HG02970 (cell line): ENCODE measurements around the gene SH2D4B.

Experiments
- ATAC-seq: cut with Tn5 transposase; IDR thresholded peaks from one replicate; pipeline ENCODE4 v1.9.1; 2021; ENCODE audit warnings: mild to moderate bottlenecking, moderate library complexity, moderate number of reproducible peaks; ENCODE audit not compliant: unreplicated experiment, low FRiP score

Gene SH2D4B

DNA sequence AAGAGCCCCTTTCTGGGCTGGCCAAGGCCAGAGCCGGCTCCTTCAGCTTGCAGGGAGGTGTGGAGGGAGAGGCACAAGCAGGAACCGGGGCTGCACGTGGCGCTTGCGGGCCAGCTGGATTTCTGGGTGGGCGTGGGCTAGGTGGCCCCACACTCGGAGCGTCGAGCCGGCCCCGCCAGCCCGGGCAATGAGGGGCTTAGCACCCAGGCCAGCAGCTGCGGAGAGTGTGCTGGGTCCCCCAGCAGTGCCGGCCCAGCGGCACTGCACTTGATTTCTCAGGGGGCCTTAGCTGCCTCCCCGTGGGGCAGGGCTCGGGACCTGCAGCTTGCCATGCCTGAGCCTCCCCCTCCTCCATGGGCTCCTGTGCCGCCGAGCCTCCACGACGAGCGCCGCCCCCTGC lies 48.1 kb downstream of the SH2D4B start:
- no peak for ATAC-seq

DNA sequence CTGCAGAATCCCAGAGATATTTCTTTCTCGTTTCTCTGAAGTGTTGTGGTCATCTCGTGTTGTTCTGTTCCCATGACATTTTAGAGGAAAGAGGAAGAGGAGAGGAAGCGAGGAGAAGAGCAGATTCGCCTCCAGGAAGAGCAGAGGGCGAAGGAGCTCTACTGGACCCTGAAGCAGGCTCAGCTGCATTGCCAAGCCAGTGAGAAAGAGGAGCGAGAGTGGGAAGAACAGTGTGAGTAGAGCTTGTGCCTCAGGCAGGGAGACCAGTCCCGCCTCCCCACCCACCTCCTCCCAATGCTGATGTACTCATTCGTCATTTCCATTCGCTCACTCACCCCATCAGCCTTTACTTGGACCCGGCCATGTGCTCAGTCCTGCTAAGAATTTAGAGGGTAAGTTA lies 50.8 kb downstream of the SH2D4B start:
- no peak for ATAC-seq

DNA sequence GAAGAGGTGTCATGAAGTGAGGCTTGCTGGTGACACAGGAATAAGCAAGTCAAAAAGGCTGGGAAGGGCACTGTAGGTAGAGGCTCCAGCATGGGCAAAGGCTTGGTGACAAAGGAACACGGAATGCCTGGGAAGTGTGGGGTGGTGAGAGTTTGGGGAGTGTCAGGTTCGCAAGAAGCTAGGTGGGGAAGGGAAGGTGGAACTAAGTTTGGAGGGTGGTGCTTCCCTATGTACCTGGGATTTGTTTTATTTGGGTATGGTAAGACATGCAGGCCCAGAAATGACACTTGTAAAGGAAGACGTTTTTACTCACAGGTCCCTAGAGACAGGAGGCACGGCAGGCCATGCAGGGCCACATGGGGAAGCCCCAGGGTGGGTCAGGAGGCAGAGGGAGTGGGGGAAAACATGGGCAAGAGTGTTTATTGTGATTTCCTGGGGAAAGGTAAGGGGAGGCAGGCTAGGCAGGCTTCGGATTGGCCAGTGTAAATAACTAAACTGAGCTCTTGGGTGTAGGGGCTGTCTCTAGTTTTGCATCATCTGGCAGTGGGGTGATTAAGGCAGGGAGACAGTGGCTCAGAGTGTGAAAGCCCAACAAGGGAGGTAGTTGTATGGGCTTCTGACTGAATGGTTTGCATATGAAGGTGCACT lies 52.1 kb downstream of the SH2D4B start:
- peak; percentile 84 for ATAC-seq

DNA sequence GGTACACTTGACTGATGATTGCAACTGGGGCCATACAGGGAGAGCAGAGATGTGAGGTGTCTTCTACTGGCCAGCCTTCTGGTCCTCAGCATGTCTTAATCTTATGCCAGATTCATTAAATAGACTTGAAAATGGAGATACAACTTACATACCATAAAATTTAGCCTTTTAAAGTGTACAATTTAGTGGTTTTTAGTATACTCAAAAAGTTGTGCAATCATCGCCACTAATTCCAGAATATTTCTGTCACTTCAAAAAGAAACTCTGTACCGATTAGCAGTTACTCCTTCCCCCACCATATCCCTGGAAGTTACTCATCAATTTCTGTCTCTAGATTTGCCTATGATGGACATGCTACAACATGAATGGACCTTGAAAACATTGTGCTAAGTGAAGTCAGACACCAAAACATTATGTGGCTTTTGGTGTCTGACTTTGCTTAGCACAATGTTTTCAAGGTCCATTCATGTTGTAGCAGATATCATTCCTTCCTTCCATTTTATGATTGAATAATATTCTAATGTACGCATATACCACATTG lies 53.0 kb downstream of the SH2D4B start:
- ATAC-seq = no peak

DNA sequence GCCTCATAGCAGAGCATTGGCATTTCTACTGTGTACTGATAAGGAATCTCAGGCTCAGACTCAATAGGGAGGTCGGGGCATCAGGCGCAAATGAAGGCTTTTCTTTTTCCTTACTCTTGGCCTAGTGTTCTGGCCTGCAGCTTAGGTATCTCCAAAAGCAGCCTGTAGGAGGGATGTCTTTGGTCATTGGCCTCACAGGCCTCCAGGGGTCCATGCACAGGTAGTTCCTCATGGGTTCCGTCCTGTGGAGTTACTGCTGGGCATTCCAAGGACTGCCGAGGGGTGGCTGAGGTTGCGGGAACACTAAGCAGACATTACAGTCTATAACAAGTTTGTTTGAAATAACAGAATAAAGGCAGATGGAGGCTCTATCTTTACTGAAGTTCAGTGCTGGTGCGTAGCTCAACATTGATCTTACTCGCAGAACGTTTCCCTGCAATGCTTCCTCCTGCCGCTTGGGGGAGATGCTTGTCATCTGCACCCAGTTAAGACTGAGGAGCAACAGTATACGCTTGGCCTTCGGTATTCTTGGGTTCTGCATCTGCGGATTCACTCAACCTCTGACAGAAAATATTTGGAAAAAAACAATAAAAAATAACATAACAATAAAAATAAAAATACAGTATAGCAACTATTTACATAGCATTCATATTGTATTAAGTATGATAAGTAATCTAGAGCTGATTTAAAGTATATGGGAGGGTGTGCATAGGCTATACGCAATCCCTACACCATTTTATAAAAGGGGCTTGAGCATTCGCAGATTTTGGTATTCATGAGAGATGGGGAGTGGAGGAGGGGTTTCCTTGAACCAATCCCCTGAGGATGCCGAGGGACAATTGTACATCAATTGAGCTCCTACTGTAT lies 58.9 kb downstream of the SH2D4B start:
- ATAC-seq = peak; percentile 40

DNA sequence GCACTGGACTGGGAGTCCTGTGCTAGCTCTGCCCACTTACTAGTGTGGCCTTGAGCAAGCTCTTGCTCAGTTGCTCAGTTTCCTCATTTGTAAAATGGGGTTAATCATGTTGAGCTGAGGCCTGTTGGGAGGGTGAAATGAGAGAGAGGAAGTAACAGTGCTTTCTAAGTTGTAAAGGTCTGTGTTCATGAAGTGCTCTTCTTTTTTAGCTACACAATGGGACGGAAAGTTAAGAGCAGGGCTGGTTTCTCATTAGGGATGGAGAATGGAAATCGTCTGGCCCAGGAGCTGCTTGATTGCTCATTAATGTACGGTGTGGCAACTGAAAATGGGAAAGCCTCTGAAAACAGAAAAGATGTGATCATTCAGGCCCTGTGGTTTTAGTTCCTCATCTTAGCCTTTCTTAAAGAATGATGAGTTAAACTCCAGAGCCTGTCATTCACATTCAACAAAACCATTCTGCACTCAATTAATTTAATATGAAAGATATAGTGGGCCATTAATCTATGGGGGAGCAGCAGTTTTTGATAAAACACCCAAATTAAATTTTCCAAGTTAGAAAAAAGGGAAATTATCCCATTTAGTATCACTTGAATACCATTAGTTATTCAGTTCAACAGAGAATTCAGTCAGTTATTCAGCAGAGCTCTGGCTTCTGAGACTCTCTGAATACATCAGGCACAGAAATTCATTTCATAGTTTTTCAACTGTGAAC lies 60.5 kb downstream of the SH2D4B start:
- ATAC-seq = peak; percentile 37

DNA sequence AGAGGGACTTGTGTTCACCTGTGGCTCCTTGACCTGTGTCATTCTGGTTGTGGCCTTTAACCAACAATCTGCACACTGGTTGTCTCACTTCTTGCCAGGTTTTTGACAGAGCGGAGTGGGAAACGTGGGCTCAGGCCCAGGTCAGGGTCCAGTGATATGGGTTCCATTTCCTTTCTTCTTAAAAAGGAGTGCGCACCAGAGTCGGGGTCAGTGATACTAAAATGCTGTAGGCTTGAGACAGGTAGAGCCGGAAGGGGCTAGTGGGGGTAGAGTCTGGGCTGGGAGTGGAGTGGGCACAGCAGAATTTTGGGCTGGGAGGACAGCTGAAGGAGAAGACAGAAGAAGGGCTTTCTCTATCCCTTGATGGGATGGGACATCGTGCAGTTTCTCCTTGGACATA lies 61.2 kb downstream of the SH2D4B start:
- ATAC-seq = no peak

DNA sequence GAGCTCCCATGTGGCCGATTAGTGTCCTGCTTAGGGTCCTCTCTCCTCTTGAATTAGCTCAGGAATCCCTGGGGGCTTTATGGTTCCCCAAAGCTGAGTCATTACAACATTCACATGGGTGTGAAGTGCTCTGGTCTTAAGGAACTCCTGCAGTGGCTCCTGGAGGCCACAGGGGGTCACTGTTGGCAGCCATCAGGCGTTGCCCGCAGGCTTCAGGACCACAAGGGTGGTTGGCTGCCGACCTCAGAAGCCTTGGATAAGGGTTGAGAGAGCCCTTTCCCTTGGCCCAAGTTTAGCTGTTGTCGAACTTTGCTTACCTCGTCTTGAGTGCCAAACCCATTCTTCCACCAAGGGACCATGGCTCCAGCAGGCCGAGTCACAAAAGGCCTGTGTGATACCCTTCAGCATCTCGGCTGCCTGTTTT lies 61.7 kb downstream of the SH2D4B start:
- ATAC-seq = peak; percentile 73

DNA sequence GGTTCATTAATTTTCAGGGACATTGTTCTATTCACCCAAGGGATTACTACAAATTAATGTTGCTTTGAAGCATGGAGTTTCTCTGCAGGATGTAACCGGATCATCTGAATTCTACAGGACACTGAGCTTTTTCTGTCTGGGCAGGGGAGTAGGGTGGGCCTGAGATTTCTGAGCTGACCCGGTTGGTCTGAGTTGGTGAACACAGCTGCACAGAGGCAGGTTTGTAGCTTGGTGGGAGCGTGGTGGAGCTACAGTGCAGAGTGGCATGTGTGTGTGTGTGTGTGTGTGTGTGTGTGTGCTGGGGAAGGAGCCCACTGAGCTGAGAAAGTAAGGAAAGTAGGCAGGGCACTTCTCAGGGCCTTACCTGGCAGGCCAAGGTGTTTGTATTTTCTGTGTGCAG lies 62.6 kb downstream of the SH2D4B start:
- no peak for ATAC-seq

DNA sequence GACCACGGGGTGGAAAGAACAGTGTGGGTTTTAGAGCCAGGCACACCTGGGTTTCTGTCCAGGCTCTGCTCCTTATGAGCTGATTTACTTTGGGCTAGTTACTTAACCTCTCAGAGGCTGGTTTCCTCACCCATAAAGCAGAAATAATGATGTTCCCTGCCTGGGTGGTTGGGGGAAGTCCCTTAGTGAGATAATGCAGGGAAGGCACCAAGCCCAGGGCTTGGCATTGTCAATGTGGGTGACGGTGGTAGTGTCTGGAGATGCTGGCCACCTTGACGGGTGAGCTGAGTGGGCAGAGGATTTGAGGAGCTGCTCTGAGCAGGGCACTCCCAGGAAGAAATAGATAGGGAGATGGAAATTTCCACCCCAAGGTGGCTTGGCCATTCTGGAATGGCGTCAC lies 65.2 kb downstream of the SH2D4B start:
- ATAC-seq = no peak

DNA sequence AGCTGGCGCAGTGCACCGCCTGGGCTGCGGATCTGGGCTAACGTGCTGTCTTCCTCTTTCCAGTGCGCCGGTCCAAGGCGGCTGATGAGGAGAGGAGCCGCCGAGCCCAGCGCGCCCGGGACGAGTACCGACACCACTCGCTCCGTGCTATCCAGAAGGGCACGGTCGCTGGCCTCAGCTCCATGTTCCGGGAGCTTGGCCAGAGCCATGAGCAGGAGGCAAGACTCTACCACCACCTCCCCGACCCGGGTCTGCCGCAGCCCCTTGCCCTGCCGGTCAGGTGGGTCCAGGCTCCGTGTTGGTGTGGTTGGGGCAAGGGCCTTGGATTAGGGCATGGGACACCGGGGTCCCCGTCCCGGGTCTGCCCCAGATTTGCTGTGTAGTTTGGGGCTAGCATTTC lies 65.8 kb downstream of the SH2D4B start:
- no peak for ATAC-seq

DNA sequence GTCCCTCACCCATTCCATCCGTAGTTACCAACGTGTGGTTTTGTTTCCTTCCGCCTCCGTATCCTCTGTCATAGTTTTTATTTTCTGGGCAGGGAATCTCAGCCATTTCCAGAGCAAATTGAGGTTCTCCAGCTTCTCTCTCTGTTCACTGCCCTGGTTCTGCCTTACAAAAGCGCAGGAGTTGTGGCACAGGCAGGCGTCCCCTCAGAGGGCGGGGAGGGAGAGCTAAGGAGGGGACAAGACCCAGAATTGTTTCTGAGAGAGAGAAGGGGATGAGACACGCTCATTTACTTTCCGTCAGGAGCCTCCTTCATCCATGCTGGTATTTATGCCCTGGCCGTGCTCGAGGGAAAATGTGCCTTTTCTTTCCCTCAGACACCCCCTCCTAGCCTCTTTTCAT lies 71.0 kb downstream of the SH2D4B start:
- ATAC-seq = no peak

DNA sequence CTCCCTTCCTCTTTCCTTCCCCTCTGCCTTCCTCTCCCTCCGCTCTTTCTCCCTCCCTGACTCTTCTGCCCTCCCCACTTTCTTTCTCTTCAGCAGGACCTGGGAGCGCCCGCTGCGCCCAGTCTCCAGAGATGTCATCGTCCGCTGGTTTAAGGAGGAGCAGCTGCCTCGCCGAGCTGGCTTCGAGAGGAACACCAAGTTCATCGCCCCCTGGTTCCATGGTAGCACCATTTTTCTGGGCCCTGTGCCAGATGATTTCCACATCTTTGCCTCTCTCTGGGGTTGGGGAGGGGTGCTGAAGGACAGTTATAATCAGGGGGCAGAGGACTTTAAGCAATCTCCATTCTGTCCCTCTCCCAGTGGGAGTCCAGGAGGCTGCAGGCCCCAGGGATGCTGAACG lies 71.6 kb downstream of the SH2D4B start:
- no peak for ATAC-seq

DNA sequence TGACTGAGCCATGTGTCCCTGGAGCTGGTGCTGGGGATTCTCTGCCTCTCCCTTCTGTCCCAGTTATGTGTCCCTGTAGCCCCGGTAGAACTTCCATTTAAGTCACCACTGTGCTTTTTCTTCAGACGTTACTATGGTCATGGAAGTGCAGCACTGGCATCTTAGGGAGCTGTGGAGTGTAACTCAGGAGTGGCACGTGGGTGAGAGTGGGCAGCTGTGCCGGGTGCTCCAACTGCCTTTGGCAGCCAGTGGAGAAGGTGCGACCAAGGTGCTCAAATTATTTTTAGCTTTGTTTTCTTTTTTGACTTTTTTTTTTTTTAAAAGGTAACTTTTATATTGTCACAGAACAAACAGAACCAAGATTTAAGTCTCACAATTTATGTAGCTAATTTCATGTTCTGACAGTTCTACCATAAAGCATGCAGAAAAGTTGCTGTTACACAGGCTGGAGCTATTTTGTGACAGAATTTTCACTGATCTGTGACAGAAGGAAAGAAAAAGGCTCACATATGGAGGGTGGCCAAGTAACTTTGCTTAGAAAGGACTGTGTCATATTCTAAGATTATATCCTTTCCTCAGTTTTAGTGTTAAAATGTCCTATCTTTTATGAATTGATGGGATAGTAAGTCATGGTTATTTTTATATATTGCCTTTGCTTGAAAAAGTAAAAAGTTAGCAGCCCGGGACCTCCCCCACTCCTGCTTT lies 73.9 kb downstream of the SH2D4B start:
- no peak for ATAC-seq

DNA sequence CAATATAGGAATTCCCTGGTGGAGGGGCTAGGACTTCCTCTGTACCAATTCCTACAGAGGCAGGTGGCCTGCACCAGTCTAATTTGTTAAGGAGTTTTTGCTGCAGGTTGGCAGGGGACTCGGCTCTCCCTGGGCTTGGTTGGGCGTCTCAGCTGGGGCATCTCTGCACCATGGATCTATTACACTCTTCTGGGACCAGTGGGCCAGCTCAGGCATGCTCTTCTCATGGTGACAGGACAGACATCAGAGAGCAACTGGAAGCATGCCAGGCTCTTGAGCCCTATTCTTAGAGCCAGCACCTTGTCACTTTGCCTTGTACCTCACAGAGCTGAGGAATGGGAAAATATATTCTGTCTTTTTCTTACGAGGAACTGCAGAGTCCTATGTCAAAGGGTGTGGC lies 74.6 kb downstream of the SH2D4B start:
- ATAC-seq = no peak

DNA sequence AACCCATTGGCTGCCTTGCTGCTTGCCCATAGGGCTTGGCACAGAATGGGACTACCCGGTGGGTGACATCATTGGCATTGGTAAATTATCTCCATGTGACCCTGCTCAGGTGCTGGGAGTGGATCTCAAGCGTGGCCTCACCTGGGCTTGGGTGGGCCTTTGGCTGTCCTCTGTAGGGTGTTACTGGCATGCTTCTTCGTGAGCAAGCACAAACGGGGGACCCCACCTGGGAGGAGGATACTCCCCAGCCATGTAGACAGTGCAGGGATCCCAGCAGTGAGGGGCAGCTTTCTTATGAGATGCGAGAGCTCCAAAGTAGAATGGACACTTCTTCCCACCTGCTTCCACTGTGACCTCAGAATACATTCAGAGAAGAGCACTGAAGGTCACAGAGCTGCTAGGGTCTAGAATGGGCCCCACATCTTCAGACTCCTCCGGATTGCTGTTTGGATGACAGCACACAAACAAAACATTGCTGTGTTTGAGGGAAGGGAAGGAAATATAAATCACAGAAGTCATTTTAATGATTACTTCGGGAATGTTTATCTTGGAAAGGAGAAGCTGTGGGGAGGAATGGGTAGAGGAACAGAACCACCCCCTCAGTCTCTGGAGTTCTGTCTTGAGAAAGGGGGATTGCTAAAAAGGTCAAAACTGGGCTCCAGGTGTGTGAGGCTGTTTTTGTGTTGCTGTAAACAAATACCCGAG lies 75.9 kb downstream of the SH2D4B start:
- ATAC-seq = no peak

DNA sequence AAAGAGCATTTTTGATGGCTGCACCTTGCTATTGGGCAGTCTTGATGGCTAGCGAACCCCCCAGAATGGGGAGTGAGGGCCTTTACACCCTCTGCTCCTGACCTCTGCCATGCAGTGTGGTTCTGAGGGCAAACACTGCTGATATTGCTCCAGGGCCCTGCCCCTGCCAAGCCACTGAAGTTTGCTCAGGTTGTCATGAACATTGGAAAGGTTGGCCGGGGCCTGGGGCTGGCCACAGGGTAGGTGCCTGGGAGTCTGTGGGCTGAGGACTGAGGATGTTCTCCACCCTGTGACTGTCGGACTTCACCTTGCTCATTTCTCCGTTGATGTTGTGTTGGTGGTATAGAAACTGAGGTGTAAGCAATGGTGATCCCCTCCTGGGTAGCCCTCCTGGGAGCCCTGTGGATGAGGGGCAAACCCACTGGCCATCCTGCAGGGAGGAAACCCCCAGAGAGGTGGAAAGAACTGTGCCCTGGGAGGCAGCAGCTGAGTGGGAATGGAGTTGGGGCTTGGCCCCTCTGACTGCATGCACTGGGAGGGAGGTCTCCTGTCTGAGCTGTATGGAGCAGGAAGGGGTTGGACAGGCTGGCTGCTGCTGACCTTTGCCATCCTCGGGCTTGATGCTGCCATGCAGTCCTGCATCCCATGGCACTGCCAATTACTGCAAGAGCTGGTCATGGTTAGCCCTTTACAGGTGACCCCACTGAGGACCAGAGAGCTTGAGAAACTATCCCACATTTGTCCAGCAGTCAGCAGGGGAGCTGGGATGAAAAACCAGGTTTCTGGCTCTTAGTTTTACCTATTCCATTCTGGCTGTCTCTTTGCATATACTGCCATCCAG lies 77.1 kb downstream of the SH2D4B start:
- ATAC-seq = no peak

DNA sequence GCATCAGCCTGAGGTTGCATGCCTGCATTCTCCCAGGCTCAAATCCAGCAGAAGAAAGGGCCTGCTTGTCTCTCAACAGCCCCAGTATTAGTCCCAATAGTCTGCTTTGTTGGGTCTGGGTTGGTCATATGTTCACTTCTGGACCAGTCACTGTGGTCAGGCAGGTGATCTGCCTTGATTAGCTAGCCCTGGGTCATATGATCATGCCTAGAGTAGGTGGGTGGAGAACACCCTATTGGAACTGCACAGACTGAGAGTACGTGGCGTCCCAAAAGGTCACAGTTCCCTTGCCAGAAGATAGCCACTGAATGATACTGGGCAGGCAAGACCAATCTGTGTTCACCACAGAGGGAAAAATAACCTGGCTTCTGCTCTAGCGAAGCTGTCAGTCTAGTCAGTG lies 80.1 kb downstream of the SH2D4B start:
- no peak for ATAC-seq

DNA sequence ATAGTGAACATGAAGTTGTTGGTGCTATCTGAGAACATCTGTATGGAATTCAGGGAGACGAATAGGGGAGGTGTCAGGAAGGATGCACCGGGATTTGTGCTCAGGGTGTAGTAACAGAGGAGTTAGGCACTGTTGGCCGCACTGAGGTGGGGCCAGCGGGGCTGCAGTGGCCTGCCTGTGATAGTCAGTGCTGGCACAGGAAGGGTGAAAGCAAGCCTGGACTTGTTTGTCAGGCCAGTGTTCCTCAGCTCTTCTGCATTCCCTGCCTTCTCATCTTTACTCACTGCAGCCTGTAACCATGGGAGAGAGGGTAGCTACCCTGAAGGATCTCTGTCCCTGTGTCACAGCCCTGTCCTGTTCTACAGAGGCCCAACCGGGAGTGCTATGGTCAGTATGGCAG lies 81.3 kb downstream of the SH2D4B start:
- no peak for ATAC-seq
